IMR-90 (cell line): ENCODE measurements around the gene PPP2R2D. TPM values are rescaled to one million over a fixed set of nuclear protein-coding genes. Genes with fewer than 3 reads are reported as not detected.

ENCODE experiments used
- ATAC-seq: fragments of 200-7000 bp; cut with Tn5 transposase; 2 replicates; pipeline ENCODE4 v1.9.1; 2020; ENCODE audit warnings: low read depth, mild to moderate bottlenecking, moderate library complexity
- BruUV-seq: library from RNA; stranded (reverse); fragments of 400-500 nt; replicated peaks from 2 replicates; lab custom pipeline; 2021; lab: Mats Ljungman, UMichigan
- CTCF ChIA-PET: fragments of 300-600 bp; formaldehyde crosslinking; extraction: SDS; loops from one replicate; lab custom pipeline; 2021; ENCODE audit warnings: antibody characterized with exemption; lab: Yijun Ruan, JAX
- POLR2A ChIA-PET: fragments of 300-600 bp; sonication (Branson Sonifier 250); formaldehyde crosslinking; loops from one replicate; lab custom pipeline; 2022; ENCODE audit warnings: antibody characterized with exemption; ENCODE audit not compliant: unreplicated experiment; lab: Charles Lee
- DNase-seq: peaks from one replicate; pipeline ENCODE4 v3.0.0; 2013
- H2AFZ ChIP-seq: replicated peaks from 2 replicates; pipeline ENCODE3; 2013; ENCODE audit warnings: low read length, mild to moderate bottlenecking; ENCODE audit not compliant: poor library complexity
- H2AK5ac ChIP-seq: 2 replicates; pipeline ENCODE4 v1.6.1; 2013; ENCODE audit warnings: low read depth, low read length, inconsistent platforms
- H2AK9ac ChIP-seq: replicated peaks from 2 replicates; pipeline ENCODE3; 2013; ENCODE audit warnings: mild to moderate bottlenecking, low read depth, low read length, moderate library complexity; ENCODE audit not compliant: poor library complexity
- H2BK120ac ChIP-seq: 2 replicates; pipeline ENCODE4 v1.6.1; 2013; ENCODE audit warnings: low read depth, low read length, inconsistent platforms
- H2BK15ac ChIP-seq: 3 replicates; pipeline ENCODE4 v1.6.1; 2013; ENCODE audit warnings: low read depth, low read length, inconsistent platforms
- H2BK20ac ChIP-seq: 2 replicates; pipeline ENCODE4 v1.6.1; 2013; ENCODE audit warnings: low read depth, mild to moderate bottlenecking, inconsistent platforms, low read length, moderate library complexity
- H2BK5ac ChIP-seq: 2 replicates; pipeline ENCODE4 v1.6.1; 2013; ENCODE audit warnings: mild to moderate bottlenecking, low read depth, low read length, inconsistent platforms; ENCODE audit not compliant: poor library complexity, severe bottlenecking
- H3K14ac ChIP-seq: replicated peaks from 2 replicates; pipeline ENCODE4 v1.6.1; 2013; ENCODE audit warnings: low read depth, low read length, inconsistent platforms
- H3K18ac ChIP-seq: 2 replicates; pipeline ENCODE4 v1.6.1; 2013; ENCODE audit warnings: low read depth, low read length, control low read depth
- H3K23ac ChIP-seq: 2 replicates; pipeline ENCODE4 v1.6.1; 2013; ENCODE audit warnings: low read depth, low read length, inconsistent platforms
- H3K27ac ChIP-seq: 2 replicates; pipeline ENCODE4 v1.5.1; 2013; ENCODE audit warnings: mild to moderate bottlenecking, control low read depth, low read length; ENCODE audit not compliant: insufficient read depth
- H3K27me3 ChIP-seq: 2 replicates; pipeline ENCODE4 v1.6.1; 2013; ENCODE audit warnings: low read length; ENCODE audit not compliant: control insufficient read depth, insufficient read depth
- H3K36me3 ChIP-seq: 2 replicates; pipeline ENCODE4 v1.6.1; 2013; ENCODE audit warnings: low read length, mixed read lengths; ENCODE audit not compliant: control insufficient read depth, insufficient read depth
- H3K4ac ChIP-seq: 2 replicates; pipeline ENCODE4 v1.6.1; 2013; ENCODE audit warnings: low read depth, low read length, inconsistent platforms
- H3K4me1 ChIP-seq: 2 replicates; pipeline ENCODE4 v1.6.1; 2013; ENCODE audit warnings: low read length, mixed read lengths; ENCODE audit not compliant: control insufficient read depth, insufficient read depth
- H3K4me2 ChIP-seq: 2 replicates; pipeline ENCODE4 v1.6.1; 2013; ENCODE audit warnings: low read depth, mild to moderate bottlenecking, control low read depth, low read length, moderate library complexity
- H3K4me3 ChIP-seq: 2 replicates; pipeline ENCODE4 v1.5.1; 2013; ENCODE audit warnings: low read depth, mild to moderate bottlenecking, control low read depth, low read length, moderate library complexity; ENCODE audit not compliant: insufficient read depth
- H3K56ac ChIP-seq: 2 replicates; pipeline ENCODE4 v1.6.1; 2013; ENCODE audit warnings: low read length, inconsistent platforms; ENCODE audit not compliant: insufficient read depth; ENCODE audit errors: extremely low read depth
- H3K79me1 ChIP-seq, 2 experiments: 2 replicates each; pipeline ENCODE4 v1.6.1; 2013; ENCODE audit warnings: low read length in 2 of 2, inconsistent platforms in 1 of 2, low read depth in 1 of 2
- H3K9ac ChIP-seq: 2 replicates; pipeline ENCODE4 v1.6.1; 2013; ENCODE audit warnings: low read depth, low read length, control low read depth
- H3K9me1 ChIP-seq: 2 replicates; pipeline ENCODE4 v1.6.1; 2013; ENCODE audit warnings: low read length, inconsistent platforms; ENCODE audit not compliant: insufficient read depth
- H3K9me3 ChIP-seq: 2 replicates; pipeline ENCODE4 v1.6.1; 2013; ENCODE audit warnings: low read length; ENCODE audit not compliant: control insufficient read depth, insufficient read depth
- H4K20me1 ChIP-seq: 2 replicates; pipeline ENCODE4 v1.6.1; 2013; ENCODE audit warnings: low read length, inconsistent platforms; ENCODE audit not compliant: insufficient read depth
- H4K5ac ChIP-seq: 2 replicates; pipeline ENCODE4 v1.6.1; 2013; ENCODE audit warnings: mild to moderate bottlenecking, low read depth, low read length, control low read depth
- H4K8ac ChIP-seq, 2 experiments: 2 replicates each; pipeline ENCODE4 v1.6.1; 2013; ENCODE audit warnings: low read depth in 2 of 2, low read length in 2 of 2, control low read depth in 1 of 2, inconsistent platforms in 1 of 2
- H4K91ac ChIP-seq: 2 replicates; pipeline ENCODE4 v1.6.1; 2013; ENCODE audit warnings: low read depth, low read length, inconsistent platforms; ENCODE audit not compliant: insufficient read depth
- BHLHE40 ChIP-seq: fragments of 150-350 bp; IDR thresholded peaks from 2 replicates; pipeline ENCODE4 v1.6.1; 2016; ENCODE audit warnings: mild to moderate bottlenecking, low read depth, low read length
- CEBPB ChIP-seq: IDR thresholded peaks from 2 replicates; pipeline ENCODE4 v1.6.1; 2012; ENCODE audit warnings: low read depth, low read length, improper control_type of control experiment
- CHD1 ChIP-seq: IDR thresholded peaks from 2 replicates; pipeline ENCODE4 v1.6.1; 2012; ENCODE audit warnings: low read depth, low read length, improper control_type of control experiment
- ELK1 ChIP-seq: fragments of 150-350 bp; IDR thresholded peaks from 2 replicates; pipeline ENCODE4 v1.6.1; 2016; ENCODE audit warnings: low read depth, mild to moderate bottlenecking, low read length, moderate library complexity, borderline replicate concordance
- FOS ChIP-seq: fragments of 150-350 bp; IDR thresholded peaks from 2 replicates; pipeline ENCODE4 v1.6.1; 2016; ENCODE audit warnings: low read depth, low read length
- MAFK ChIP-seq: IDR thresholded peaks from 2 replicates; pipeline ENCODE4 v1.6.1; 2012; ENCODE audit warnings: low read depth, low read length, improper control_type of control experiment
- MAZ ChIP-seq: IDR thresholded peaks from 2 replicates; pipeline ENCODE4 v1.6.1; 2012; ENCODE audit warnings: low read depth, mild to moderate bottlenecking, low read length, improper control_type of control experiment, moderate library complexity, borderline replicate concordance
- MXI1 ChIP-seq: IDR thresholded peaks from 2 replicates; pipeline ENCODE4 v1.6.1; 2012; ENCODE audit warnings: low read depth, mild to moderate bottlenecking, low read length, moderate library complexity, borderline replicate concordance
- NFE2L2 ChIP-seq: fragments of 150-350 bp; IDR thresholded peaks from 2 replicates; pipeline ENCODE4 v1.6.1; 2016; ENCODE audit warnings: low read depth, mild to moderate bottlenecking, low read length
- POLR2A ChIP-seq: IDR thresholded peaks from 2 replicates; pipeline ENCODE4 v1.6.1; 2012; ENCODE audit warnings: mild to moderate bottlenecking, low read depth, low read length
- RAD21 ChIP-seq: IDR thresholded peaks from 2 replicates; pipeline ENCODE4 v1.6.1; 2012; ENCODE audit warnings: low read length, improper control_type of control experiment
- RCOR1 ChIP-seq: IDR thresholded peaks from 2 replicates; pipeline ENCODE4 v1.6.1; 2012; ENCODE audit warnings: mild to moderate bottlenecking, low read length, improper control_type of control experiment; ENCODE audit not compliant: insufficient replicate concordance
- RFX5 ChIP-seq: IDR thresholded peaks from 2 replicates; pipeline ENCODE4 v1.8.0; 2012; ENCODE audit warnings: low read depth, mild to moderate bottlenecking, low read length, moderate library complexity
- SMC3 ChIP-seq: fragments of 150-350 bp; IDR thresholded peaks from 2 replicates; pipeline ENCODE4 v1.6.1; 2016; ENCODE audit warnings: low read depth, mild to moderate bottlenecking, antibody characterized with exemption, low read length, moderate library complexity
- USF2 ChIP-seq: fragments of 150-350 bp; IDR thresholded peaks from 2 replicates; pipeline ENCODE4 v1.6.1; 2017; ENCODE audit warnings: mild to moderate bottlenecking, antibody characterized with exemption, low read length, low read depth
- WGBS, 2 experiments: methylation state at CpG; one replicate each; pipeline versions ENCODE4 v1.1.5 to v1.1.7; 2013; ENCODE audit warnings: missing lambda C conversion rate in 2 of 2; ENCODE audit not compliant: insufficient read length in 1 of 2; ENCODE audit errors: extremely low coverage in 2 of 2; 5-methylcytosine and 5-hydroxymethylcytosine counted together
- dilution Hi-C: fragments of 300-500 bp; cut with HindIII; formaldehyde crosslinking; loops from one replicate; pipeline ENCODE4 v1.14.3; 2018; ENCODE audit warnings: low sequenced_read_pairs; ENCODE audit not compliant: unreplicated experiment
- in situ Hi-C: fragments of 300-500 bp; cut with MboI; formaldehyde crosslinking; loops from 3 replicates; pipeline ENCODE4 v1.14.3; 2019; ENCODE audit warnings: low sequenced_read_pairs, inconsistent platforms, mixed read lengths
- intact Hi-C: fragments of 100-400 bp; cut with micrococcal nuclease; formaldehyde crosslinking; loops from 2 replicates; pipeline ENCODE4 v1.10.0; 2022
- polyA plus RNA-seq, 3 experiments: library from polyadenylated mRNA; depleted of rRNA; stranded (reverse); fragments of >200 nt; gene quantifications; 2 replicates each; pipeline ENCODE4 v1.2.3, GENCODE V29; 2012; ENCODE audit warnings: low replicate concordance in 1 of 3
- total RNA-seq: library from RNA; depleted of rRNA; stranded (reverse); fragments of >200 nt; gene quantifications from 2 replicates; pipeline ENCODE4 v1.2.3, GENCODE V29; 2012
- TF ChIP-seq, protein P1 (sequence below): conservative IDR thresholded peaks from 2 replicates; pipeline ENCODE4 v1.5.1; 2012; ENCODE audit warnings: mild to moderate bottlenecking, low read depth, low read length, improper control_type of control experiment

PPP2R2D gene
- total and polyA plus RNA-seq, 2 of the 4 experiments (the other 2 are of a cell fraction) = 22.8 to 23.8 TPM

DNA sequence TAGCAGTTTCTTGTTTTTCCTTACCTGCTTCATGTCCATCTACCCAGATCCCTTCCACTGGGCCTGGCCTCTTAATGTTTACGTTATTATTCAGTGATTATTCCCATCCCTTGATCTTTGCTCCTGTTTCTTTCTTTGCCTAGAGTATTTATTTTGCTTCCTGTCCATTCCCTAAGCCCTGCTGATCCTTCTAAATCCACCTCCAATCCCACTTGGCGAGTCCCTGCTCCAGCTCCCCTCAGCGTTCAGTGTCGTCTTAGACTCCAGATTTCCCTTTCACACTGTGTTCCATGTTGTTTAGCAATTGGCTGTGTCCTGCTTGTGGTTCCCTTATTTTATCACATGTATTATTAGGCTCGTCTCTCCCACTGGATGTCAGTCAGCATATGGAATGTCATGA is 7.3 kb downstream of the PPP2R2D start:
- BruUV-seq = no TSS peak
- no peak overlapping the region for H4K8ac ChIP-seq
- H3K4me2 ChIP-seq = no peak overlapping the region
- no peak overlapping the region for H2BK15ac ChIP-seq
- ATAC-seq (no peak), DNase-seq (no peak)
- H4K91ac ChIP-seq = no peak overlapping the region
- no peak overlapping the region for H3K4ac ChIP-seq
- H3K9ac ChIP-seq = no peak overlapping the region
- H3K27me3 ChIP-seq = no peaks in the 10 kb centered on the region
- H3K23ac ChIP-seq = no peak overlapping the region
- H2AFZ ChIP-seq = no peak overlapping the region
- no peak overlapping the region for H4K5ac ChIP-seq
- intact Hi-C loops (no loop called here), dilution Hi-C loops (no loop called here), in situ Hi-C loops (no loop called here)
- peaks cover 11% of the 10 kb centered on the region for H3K4me1 ChIP-seq
- peaks cover 74% of the 10 kb centered on the region for H4K20me1 ChIP-seq
- no peak overlapping the region for H3K4me3 ChIP-seq
- no peaks in the 10 kb centered on the region for H3K9me3 ChIP-seq
- no peak overlapping the region for H2BK120ac ChIP-seq
- 50% methylated on average over 1 of the region's 5 CpGs; no CpG with 5 or more reads in 1 of the 2 experiments for WGBS, 2 experiments
- no peak overlapping the region for H2AK5ac ChIP-seq
- ChIA-PET CTCF (interaction anchor here (1.0 to 1.4 kb wide), 2 partner anchors 38 to 115 kb away, joined by 3 to 4 read pairs; no protein-coding TSS in a partner anchor), POLR2A (no interaction called here)
- no peak overlapping the region for H3K14ac ChIP-seq
- TF ChIP-seq USF2 (no peak), NFE2L2 (no peak), CEBPB (no peak), RAD21 (no peak), CHD1 (no peak), RCOR1 (no peak), FOS (no peak), POLR2A (no peak), ELK1 (no peak), RFX5 (no peak), MXI1 (no peak), BHLHE40 (no peak), SMC3 (no peak), MAZ (no peak), MAFK (no peak)
- TF ChIP-seq, protein P1, sequence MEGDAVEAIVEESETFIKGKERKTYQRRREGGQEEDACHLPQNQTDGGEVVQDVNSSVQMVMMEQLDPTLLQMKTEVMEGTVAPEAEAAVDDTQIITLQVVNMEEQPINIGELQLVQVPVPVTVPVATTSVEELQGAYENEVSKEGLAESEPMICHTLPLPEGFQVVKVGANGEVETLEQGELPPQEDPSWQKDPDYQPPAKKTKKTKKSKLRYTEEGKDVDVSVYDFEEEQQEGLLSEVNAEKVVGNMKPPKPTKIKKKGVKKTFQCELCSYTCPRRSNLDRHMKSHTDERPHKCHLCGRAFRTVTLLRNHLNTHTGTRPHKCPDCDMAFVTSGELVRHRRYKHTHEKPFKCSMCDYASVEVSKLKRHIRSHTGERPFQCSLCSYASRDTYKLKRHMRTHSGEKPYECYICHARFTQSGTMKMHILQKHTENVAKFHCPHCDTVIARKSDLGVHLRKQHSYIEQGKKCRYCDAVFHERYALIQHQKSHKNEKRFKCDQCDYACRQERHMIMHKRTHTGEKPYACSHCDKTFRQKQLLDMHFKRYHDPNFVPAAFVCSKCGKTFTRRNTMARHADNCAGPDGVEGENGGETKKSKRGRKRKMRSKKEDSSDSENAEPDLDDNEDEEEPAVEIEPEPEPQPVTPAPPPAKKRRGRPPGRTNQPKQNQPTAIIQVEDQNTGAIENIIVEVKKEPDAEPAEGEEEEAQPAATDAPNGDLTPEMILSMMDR = no peak
- no peak overlapping the region for H3K56ac ChIP-seq
- no peak overlapping the region for H3K18ac ChIP-seq
- peaks cover 25% of the 10 kb centered on the region for H3K9me1 ChIP-seq
- no peak overlapping the region for H2BK20ac ChIP-seq
- no peak overlapping the region for H2AK9ac ChIP-seq
- H3K36me3 ChIP-seq = peaks cover 13% of the 10 kb centered on the region
- H2BK5ac ChIP-seq = no peak overlapping the region
- H3K27ac ChIP-seq = no peak overlapping the region
- H3K79me1 ChIP-seq = peaks cover 41 to 77% of the 10 kb centered on the region in 2 experiments
